HG03045 (cell line): Measurements from ENCODE around the gene CTCF.
"Not testable (repeated sequence)": the region's sequence is repeated elsewhere in the genome, so short reads cannot be mapped to it uniquely, and the experiment has no call there.

ENCODE experiments used
- ATAC-seq: cut with Tn5 transposase; IDR thresholded peaks from one replicate; pipeline ENCODE4 v1.9.1; 2021; ENCODE audit warnings: mild to moderate bottlenecking, moderate library complexity; ENCODE audit not compliant: unreplicated experiment

The CTCF gene

GRCh38 chr16:67533024-67533560 is 29.2 kb upstream of the CTCF start:
- no peak for ATAC-seq

DNA sequence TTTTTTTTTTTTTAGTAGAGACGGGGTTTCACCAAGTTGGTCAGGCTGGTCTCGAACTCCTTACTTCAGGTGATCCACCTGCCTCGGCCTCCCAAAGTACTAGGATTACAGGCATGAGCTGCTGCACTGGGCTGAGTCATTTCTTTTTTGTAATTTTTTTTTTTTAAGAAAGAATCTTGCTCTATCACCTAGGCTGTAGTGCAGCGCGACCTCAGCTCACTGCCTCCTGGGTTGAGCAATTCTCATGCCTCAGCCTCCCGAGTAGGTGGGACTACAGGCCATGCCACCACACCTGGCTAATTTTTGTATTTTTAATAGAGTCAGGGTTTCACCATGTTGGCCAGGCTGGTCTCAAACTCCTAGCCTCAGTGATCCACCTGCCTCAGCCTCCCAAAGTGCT is 28.3 kb upstream of the CTCF start:
- not testable (repeated sequence) for ATAC-seq

- ATAC-seq = no peak
Measured at GRCh38 chr16:67534431-67534830, 27.9 kb upstream of the CTCF start.

GRCh38 chr16:67535201-67535600 is 27.1 kb upstream of the CTCF start:
- ATAC-seq = no peak

- no peak for ATAC-seq
Measured at GRCh38 chr16:67537270-67537635, 25.1 kb upstream of the CTCF start.

DNA sequence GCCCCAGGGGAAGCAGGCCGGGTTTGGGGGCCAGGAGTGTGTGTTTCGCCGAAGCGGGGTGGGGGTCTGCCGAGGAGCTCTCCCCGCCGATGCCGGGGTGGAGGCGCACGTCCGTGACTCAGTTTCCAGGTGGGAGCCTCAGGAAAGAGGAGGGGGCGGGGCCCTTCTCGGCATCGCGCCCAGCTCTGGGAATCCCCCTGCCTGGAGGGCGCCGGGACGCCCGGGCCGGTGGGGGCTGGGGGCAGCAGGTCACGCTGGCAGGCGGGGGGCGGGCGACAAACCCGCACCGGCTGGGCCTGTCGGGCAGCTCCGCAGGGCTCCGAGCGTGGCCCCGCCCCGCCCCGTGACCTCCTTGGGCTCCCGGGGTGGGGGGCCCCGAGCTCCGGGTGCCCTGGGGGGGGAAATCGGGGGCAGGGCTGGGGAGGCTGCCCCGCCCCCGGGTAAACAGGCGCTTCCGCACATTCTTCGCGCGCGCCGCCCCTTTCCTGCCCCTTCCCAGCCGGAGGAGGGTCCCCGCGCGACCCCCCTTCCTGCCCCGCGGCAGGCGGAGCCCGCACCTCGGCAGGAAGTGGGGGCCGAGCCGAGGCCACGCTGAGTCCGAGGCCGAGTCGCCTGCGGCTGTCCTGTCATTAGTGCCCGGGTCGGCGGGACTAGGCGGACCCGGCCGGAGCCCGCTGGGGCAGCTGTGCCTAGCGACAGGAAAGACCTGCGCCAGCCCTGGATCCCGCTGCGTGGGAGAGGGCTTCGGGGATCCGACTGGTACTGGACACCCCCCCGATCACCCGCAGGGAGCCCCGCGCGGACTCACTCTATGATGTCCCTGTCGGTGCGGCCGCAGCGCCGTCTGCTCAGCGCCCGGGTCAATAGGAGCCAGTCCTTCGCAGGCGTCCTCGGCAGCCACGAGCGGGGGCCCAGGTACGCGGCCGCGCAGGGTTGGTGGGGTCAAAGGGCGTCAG is 24.4 kb upstream of the CTCF start:
- no peak for ATAC-seq

DNA sequence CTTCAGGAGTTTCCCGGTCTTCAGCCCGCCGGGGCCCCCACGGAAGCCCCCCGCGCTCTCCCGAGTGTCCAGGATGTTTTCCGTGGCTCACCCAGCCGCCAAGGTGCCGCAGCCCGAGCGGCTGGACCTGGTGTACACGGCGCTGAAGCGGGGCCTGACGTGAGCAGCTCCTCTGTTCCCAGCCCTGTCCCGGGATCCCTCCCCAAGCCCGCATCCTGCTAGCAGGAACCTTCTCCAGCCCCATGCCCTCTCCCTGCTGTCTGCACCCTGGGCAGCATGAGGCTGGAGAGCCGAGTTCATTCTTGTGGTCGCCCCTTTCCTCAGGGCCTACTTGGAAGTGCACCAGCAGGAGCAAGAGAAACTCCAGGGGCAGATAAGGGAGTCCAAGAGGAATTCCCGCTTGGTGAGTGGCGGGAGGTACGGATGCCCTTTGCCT is 23.6 kb upstream of the CTCF start:
- ATAC-seq = no peak

DNA sequence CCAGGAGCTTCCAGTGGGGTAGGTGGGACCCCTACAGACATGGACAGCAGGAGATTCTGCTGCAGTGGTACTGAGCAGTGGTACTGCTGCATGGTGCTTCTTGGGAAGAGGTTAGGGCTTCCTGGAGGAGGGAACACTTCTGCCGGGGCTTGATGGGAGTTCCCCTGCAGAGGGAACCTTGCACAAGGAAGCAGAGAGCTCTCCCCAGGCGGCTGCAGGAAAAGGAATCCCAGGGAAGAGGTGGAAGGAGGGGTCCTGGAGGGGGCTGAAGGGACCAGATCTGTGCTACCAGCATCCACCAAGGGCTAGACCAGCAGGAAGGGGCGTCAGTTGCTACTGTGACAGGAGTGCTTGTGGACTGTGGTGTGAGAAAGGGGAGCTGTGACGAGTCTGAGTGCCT is 23.1 kb upstream of the CTCF start:
- ATAC-seq = no peak

- ATAC-seq = no peak
Measured at GRCh38 chr16:67539691-67540635, 22.4 kb upstream of the CTCF start.

- ATAC-seq = no peak
Measured at GRCh38 chr16:67540756-67541155, 21.6 kb upstream of the CTCF start.

DNA sequence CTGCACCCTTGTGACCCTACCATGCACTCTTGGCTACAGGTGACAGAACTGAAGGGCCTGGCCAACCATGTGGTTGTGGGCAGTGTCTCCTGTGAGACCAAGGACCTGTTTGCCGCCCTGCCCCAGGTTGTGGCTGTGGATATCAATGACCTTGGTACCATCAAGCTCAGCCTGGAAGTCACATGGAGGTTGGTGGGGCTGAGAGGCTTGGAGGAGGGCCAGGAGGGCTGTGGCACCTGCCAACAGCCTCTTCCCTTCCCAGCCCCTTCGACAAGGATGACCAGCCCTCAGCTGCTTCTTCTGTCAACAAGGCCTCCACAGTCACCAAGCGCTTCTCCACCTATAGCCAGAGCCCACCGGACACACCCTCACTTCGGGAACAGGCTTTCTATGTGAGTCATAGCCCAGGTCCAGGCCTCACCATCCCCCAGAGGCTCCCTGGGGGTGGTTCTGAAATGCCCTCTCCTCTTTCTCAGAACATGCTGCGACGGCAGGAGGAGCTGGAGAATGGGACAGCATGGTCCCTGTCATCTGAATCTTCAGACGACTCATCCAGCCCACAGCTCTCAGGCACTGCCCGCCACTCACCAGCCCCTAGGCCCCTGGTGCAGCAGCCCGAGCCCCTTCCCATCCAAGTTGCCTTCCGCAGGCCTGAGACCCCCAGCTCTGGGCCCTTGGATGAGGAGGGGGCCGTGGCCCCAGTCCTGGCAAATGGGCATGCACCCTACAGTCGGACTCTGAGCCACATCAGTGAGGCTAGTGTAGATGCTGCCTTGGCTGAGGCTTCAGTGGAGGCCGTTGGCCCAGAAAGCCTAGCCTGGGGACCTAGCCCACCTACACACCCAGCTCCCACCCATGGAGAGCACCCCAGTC is 20.7 kb upstream of the CTCF start:
- no peak for ATAC-seq

DNA sequence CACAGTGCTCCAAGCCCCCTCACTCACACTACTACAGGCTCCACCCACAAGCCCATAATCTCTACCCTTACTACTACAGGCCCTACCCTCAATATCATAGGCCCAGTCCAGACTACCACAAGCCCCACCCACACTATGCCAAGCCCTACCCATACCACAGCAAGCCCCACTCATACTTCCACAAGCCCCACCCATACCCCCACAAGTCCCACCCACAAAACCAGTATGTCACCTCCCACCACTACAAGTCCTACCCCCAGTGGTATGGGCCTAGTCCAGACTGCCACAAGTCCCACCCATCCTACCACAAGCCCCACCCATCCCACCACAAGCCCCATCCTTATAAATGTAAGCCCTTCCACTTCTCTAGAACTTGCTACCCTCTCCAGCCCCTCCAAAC is 19.9 kb upstream of the CTCF start:
- no peak for ATAC-seq

DNA sequence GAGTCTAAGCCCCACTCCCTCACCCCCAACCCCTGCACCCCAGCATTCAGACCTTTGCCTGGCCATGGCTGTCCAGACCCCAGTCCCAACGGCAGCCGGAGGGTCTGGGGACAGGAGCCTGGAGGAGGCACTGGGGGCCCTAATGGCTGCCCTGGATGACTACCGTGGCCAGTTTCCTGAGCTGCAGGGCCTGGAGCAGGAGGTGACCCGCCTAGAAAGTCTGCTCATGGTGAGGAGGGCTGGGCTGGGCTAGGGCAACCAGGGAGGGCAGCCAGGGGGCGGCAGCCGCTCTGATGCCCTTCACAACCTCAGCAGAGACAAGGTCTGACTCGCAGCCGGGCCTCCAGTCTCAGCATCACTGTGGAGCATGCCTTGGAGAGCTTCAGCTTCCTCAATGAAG is 19.3 kb upstream of the CTCF start:
- no peak for ATAC-seq

- no peak for ATAC-seq
Measured at GRCh38 chr16:67543582-67543981, 18.7 kb upstream of the CTCF start.

DNA sequence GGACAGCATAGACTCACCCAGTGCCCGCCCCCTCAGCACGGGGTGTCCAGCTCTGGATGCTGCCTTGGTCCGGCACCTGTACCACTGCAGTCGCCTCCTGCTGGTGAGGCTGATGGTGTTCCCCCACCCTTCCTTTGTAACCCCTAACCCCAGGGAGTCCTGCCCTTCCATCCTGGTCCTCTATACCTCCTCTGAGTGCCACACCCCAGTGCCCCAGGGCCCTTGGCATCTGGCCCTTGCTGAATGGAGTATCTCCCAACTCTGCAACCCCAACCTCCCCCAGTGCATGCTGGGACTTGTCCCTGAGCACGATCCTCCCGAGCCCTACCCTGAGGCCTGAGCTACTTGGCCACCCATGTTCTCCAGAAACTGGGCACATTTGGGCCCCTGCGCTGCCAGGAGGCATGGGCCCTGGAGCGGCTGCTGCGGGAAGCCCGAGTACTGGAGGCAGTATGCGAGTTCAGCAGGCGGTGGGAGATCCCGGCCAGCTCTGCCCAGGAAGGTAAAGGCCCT is 17.9 kb upstream of the CTCF start:
- ATAC-seq = no peak

GRCh38 chr16:67544844-67545664 is 17.3 kb upstream of the CTCF start:
- ATAC-seq = no peak

DNA sequence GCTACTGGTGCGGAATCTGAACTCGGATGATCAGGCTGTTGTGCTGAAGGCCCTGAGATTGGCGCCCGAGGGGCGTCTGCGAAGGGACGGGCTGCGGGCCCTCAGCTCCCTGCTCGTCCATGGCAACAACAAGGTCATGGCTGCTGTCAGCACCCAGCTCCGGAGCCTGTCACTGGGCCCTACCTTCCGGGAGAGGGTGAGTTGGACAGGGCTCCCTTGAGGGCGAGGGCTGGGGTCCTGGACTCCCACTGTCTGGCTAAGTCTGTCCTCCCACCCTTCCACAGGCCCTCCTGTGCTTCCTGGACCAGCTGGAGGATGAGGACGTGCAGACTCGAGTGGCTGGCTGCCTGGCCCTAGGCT is 16.7 kb upstream of the CTCF start:
- ATAC-seq = no peak

- no peak for ATAC-seq
Measured at GRCh38 chr16:67546091-67546501, 16.2 kb upstream of the CTCF start.

DNA sequence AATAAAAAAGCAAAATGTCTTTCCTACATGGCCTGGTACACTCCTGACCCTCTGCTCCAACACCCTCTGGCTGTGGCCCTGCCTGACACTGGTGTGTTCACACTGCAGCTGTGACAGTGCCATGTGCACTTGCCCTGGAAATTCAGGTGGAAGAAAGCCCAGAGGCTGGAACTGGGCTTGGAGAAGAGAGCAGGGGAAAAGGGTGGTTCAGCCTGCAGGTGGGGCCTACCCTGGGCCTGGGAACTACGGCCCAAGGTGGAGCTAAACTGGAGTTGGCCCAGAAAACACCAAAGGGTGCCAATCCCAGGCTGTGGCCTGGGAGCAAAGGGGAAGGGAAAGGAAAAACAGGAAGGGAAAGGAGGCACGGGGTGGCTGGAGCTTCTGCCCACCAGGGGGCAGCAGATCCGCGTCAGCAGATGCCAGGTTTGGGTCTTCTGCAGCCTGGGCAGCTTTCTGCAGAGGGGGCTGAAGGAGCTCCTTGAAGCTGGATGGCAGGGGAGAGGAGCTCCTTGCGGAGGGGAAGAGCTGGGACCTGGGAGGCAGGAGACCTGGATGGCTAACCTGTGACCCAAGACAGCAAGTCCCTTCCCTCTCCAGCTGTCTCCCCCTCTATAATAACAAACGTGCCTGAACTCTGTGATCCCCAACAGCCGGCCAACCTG is 15.4 kb upstream of the CTCF start:
- ATAC-seq = peak; percentile 47
